IPS-20b (cell line): ENCODE results near the gene CLMN.

Source experiments
- H3K27ac ChIP-seq: one replicate; pipeline ENCODE4 v1.5.1; 2013; ENCODE audit warnings: low read length
- H3K27me3 ChIP-seq: 2 replicates; pipeline ENCODE4 v1.6.1; 2013; ENCODE audit warnings: mild to moderate bottlenecking, low read length, inconsistent platforms; ENCODE audit not compliant: insufficient read depth
- H3K36me3 ChIP-seq: 2 replicates; pipeline ENCODE4 v1.6.1; 2013; ENCODE audit warnings: low read depth, mild to moderate bottlenecking, inconsistent platforms, low read length, moderate library complexity; ENCODE audit not compliant: insufficient read depth
- H3K4me1 ChIP-seq: 2 replicates; pipeline ENCODE4 v1.6.1; 2013; ENCODE audit warnings: mild to moderate bottlenecking, control low read depth, inconsistent platforms, low read length, moderate library complexity; ENCODE audit not compliant: insufficient read depth
- H3K4me3 ChIP-seq: 2 replicates; pipeline ENCODE4 v1.5.1; 2013; ENCODE audit warnings: mild to moderate bottlenecking, low read length, inconsistent platforms
- H3K9ac ChIP-seq: 2 replicates; pipeline ENCODE4 v1.6.1; 2013; ENCODE audit warnings: low read depth, mild to moderate bottlenecking, inconsistent platforms, low read length, moderate library complexity
- H3K9me3 ChIP-seq: 2 replicates; pipeline ENCODE4 v1.6.1; 2013; ENCODE audit warnings: mild to moderate bottlenecking, low read depth, low read length, inconsistent platforms; ENCODE audit not compliant: insufficient read depth

The CLMN gene

GRCh38 chr14:95309261-95310051, 10.3 kb downstream of the CLMN start:
- Histone ChIP-seq H3K9me3 (no peaks in the 10 kb centered on the region), H3K27me3 (no peaks in the 10 kb centered on the region), H3K27ac (no peak overlapping the region), H3K36me3 (no peaks in the 10 kb centered on the region), H3K9ac (no peak overlapping the region), H3K4me3 (no peak overlapping the region), H3K4me1 (no peaks in the 10 kb centered on the region; the same call in 1 of the 2 replicates)

GRCh38 chr14:95308073-95308472, 11.6 kb downstream of the CLMN start:
- Histone ChIP-seq H3K9ac (no peak overlapping the region), H3K4me3 (no peak overlapping the region), H3K4me1 (no peaks in the 10 kb centered on the region; the same call in 1 of the 2 replicates), H3K36me3 (no peaks in the 10 kb centered on the region), H3K9me3 (no peaks in the 10 kb centered on the region), H3K27me3 (no peaks in the 10 kb centered on the region), H3K27ac (no peak overlapping the region)

DNA sequence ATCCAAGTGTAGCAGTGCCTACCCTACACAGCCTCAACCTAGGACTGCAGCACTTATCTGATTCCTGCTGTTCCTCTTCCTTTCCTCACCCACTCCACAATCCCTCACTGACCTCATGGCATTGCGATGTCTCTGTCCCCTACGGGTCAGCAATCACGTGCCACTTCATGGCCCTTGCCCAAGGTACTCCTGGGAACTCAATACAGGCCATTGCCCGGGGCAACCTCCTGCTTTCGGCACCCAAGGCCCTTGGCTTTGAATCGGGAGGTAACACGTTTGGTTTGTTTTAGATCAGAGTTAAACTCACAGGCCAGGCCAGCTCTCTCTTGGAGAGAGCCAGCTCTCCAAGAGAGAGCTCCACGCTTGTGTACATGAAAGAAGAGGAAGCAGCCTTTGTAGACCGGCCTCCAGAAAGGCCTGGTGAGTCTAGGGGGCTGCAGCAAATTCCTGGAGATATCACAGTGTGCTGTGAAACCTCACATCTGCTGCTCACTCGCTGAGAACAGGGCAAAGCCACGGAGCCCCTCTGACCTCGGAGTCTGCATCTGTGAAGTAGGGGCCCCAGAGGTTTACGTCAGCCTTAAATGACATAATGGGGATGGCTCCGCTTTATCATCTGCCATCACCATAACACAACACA, 12.2 kb downstream of the CLMN start:
- Histone ChIP-seq H3K36me3 (no peaks in the 10 kb centered on the region), H3K4me1 (no peaks in the 10 kb centered on the region; the same call in 1 of the 2 replicates), H3K27ac (no peak overlapping the region), H3K9me3 (no peaks in the 10 kb centered on the region), H3K9ac (no peak overlapping the region), H3K4me3 (no peak overlapping the region), H3K27me3 (no peaks in the 10 kb centered on the region)

- H3K4me3 ChIP-seq = no peak overlapping the region
- no peaks in the 10 kb centered on the region; the same call in 1 of the 2 replicates for H3K4me1 ChIP-seq
- H3K9ac ChIP-seq = no peak overlapping the region
- no peak overlapping the region for H3K27ac ChIP-seq
- no peaks in the 10 kb centered on the region for H3K27me3 ChIP-seq
- H3K9me3 ChIP-seq = no peaks in the 10 kb centered on the region
- H3K36me3 ChIP-seq = no peaks in the 10 kb centered on the region
These were observed 13.8 kb downstream of the CLMN start for GRCh38 chr14:95305940-95306339.

GRCh38 chr14:95305145-95305544, 14.6 kb downstream of the CLMN start:
- Histone ChIP-seq H3K9me3 (no peaks in the 10 kb centered on the region), H3K36me3 (no peaks in the 10 kb centered on the region), H3K27ac (no peak overlapping the region), H3K9ac (no peak overlapping the region), H3K4me1 (no peaks in the 10 kb centered on the region; the same call in 1 of the 2 replicates), H3K27me3 (no peaks in the 10 kb centered on the region), H3K4me3 (no peak overlapping the region)

DNA sequence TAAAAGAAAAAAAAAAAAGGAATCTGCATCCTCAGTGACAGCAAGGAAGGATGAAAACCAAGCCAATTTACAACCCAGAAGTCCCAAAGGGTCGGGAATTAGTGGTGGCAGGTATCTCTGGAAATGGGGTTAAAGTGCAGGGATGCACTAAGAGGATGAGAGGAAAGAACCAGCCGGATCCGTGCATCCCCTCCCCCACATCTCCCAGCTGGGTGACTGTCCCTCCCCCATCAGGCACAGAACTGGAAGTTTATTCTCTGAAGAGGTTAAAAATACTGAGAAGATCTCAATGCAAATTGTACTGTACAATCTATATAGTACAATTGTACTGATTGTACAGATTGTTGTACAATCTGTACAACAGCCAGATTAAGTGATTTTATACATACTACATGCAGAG, 15.4 kb downstream of the CLMN start:
- H3K4me1 ChIP-seq = no peaks in the 10 kb centered on the region; the same call in 1 of the 2 replicates
- no peaks in the 10 kb centered on the region for H3K9me3 ChIP-seq
- no peak overlapping the region for H3K27ac ChIP-seq
- H3K4me3 ChIP-seq = no peak overlapping the region
- H3K9ac ChIP-seq = no peak overlapping the region
- no peaks in the 10 kb centered on the region for H3K27me3 ChIP-seq
- H3K36me3 ChIP-seq = no peaks in the 10 kb centered on the region

GRCh38 chr14:95303552-95303951, 16.2 kb downstream of the CLMN start:
- H3K27ac ChIP-seq = no peak overlapping the region
- no peaks in the 10 kb centered on the region for H3K9me3 ChIP-seq

DNA sequence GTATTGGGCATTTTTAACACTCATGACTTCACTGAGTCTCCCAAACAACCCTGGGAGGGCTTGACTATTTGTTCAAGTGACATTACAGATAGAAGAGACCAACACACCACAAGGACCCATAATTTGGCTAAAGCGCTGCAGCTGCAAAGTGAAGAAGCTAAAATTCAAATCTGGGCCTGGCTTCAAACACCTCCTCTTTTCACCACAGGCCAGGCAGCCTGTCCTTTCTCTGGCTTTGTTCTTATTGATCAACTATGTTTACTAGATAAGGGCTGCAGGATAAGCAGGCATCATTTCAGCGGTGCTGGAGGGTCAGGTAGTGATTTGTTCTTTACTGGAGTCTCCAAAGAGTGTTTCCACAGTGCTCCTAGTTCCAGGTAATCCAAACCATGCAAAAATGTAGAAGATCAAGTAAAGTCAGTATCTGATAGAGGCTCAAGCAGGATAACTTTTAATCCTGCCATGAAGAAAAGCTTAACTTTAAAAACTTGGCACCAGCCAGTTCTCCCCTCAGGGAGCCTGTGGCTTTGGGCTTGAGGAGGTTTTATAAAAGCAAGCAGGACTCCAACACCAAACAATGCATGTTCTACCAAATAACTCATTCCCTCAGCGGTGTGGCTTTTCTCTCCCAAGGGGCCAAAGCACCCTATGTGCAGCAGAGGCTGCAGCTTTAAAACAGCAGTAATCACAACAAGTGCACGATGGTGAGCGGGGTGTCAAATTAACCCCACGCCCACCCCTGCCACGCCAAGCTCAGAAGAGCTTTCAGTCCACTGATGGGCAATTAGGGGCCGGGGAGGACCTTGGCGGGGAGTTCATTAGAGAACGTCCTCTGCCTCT, 16.8 kb downstream of the CLMN start:
- no peak overlapping the region for H3K4me3 ChIP-seq
- H3K27me3 ChIP-seq = no peaks in the 10 kb centered on the region
- H3K36me3 ChIP-seq = no peaks in the 10 kb centered on the region
- no peaks in the 10 kb centered on the region for H3K9me3 ChIP-seq
- no peaks in the 10 kb centered on the region; the same call in 1 of the 2 replicates for H3K4me1 ChIP-seq
- no peak overlapping the region for H3K9ac ChIP-seq
- H3K27ac ChIP-seq = no peak overlapping the region

More at GRCh38 chr14:95303552-95303951, 16.2 kb downstream of the CLMN start:
- Histone ChIP-seq H3K9ac (no peak overlapping the region), H3K36me3 (no peaks in the 10 kb centered on the region), H3K4me1 (no peaks in the 10 kb centered on the region; the same call in 1 of the 2 replicates), H3K27me3 (no peaks in the 10 kb centered on the region), H3K4me3 (no peak overlapping the region)

- H3K4me1 ChIP-seq = no peaks in the 10 kb centered on the region; the same call in 1 of the 2 replicates
- no peaks in the 10 kb centered on the region for H3K9me3 ChIP-seq
- no peak overlapping the region for H3K9ac ChIP-seq
- no peaks in the 10 kb centered on the region for H3K36me3 ChIP-seq
- H3K27ac ChIP-seq = no peak overlapping the region
- H3K27me3 ChIP-seq = no peaks in the 10 kb centered on the region
- H3K4me3 ChIP-seq = no peak overlapping the region
These were observed 18.1 kb downstream of the CLMN start for GRCh38 chr14:95301527-95302187.

DNA sequence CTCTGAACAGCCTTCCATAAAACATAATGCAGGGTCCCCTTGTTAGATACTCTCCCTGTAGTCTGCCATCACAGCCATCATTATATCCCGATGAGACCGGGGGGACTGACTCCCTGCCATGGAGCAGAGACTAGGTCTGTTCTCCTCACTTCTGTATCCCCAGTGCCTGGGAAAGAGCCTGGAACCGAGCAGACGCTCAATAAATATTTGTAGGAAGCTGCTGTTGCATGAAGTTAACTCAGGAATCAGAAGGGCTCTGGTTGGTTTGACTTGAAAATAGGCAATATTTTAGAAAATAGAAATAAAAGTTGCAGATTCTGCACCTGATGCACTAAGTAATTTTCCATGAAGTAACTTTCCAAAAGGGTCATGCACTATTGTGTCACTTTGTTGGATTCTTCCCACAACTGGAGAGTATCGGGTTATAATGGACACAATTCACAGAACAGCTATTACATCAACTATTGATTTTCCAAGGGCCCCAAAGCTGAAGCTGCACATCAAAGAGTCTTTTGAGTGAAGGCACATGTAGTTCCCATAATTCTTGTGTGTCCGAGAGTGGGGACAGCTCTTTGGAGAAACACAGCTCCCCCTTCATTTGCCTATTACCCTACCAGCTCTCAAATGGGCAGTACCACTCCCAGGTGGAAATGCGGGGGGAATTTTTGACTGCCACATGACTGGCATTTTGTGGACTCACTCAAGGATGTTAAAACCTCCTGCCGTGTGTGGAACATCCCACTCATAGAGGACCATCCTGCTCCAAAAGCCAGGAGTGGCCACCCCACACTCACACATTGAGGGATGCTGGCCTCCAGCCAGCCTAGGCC, 18.8 kb downstream of the CLMN start:
- H3K27me3 ChIP-seq = no peaks in the 10 kb centered on the region
- peaks cover 1% of the 10 kb centered on the region; the same call in 1 of the 2 replicates for H3K9me3 ChIP-seq
- no peak overlapping the region for H3K27ac ChIP-seq
- no peak overlapping the region for H3K9ac ChIP-seq
- H3K4me3 ChIP-seq = no peak overlapping the region
- H3K36me3 ChIP-seq = no peaks in the 10 kb centered on the region
- no peaks in the 10 kb centered on the region; the same call in 1 of the 2 replicates for H3K4me1 ChIP-seq
